ENCODE data around the gene TGFBR3. TPM values are rescaled to one million over a fixed set of nuclear protein-coding genes. Genes with fewer than 3 reads are reported as not detected.

Gene TGFBR3
- total and polyA plus RNA-seq, 2 of the 8 experiments (the other 6 are each of a cell fraction or from before 2014, with no cell fraction given), result 2.0 to 6.1 TPM

DNA sequence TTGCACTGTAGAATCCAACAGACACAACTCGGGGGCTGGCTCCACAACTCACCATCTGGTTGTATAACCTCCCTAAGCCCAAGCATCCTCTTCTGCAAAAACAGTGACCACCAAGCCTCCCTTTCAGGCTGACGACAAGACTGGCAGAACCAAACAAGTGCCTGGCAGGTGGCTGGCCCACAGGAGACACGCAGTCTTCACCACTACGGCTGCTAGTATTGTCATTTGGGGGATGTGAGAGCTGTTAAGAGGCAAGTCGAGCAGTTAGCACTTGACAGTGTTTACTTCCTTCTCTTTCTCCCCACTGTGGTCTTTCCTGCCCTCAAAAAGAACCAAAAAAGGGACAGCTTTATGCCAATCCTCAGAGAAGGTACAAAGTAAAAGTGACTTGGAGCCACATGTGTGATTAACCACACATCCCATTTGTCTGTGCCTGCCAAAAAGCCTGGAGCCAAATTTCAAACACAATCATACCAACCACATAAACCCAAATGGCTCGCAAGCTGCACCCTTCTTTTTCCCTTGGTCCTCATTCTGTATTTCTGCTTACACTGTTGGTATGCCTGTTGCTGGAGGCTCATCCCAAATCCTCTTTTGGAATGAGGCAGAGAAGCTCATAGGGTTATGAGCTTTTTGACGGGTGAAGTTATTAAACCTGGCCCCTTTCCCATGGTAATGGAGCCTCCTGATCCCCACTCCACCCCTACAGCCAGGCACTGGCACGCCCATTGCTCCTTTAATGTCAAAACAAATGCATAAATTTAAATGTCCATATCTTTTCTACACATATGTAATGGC, 94.1 kb downstream of the TGFBR3 start (continued):
- TF ChIP-seq KDM4A (IDR thresholded peaks at IDR 0.05; ENCODE audit: low read depth, low read length, severe bottlenecking) (no peak), GABPA (IDR thresholded peaks at IDR 0.05; ENCODE audit: borderline replicate concordance, insufficient read depth, low read length) (no peak)

All from H1 (cell line).